Skin of body (tissue), 2 donors: ENCODE measurements around the gene AGBL3. TPM values are rescaled to one million over a fixed set of nuclear protein-coding genes. Genes with fewer than 3 reads are reported as not detected.
"Not testable (repeated sequence)": the region's sequence is repeated elsewhere in the genome, so short reads cannot be mapped to it uniquely, and the experiment has no call there.

ENCODE experiments used
- DNase-seq: peaks from one replicate; lab custom pipeline; 2025; lab: John Stamatoyannopoulos, UW
- total RNA-seq: library from RNA; depleted of rRNA; stranded (reverse); fragments of >200 nt; gene quantifications from one replicate; pipeline ENCODE4 v1.2.3, GENCODE V29; 2014

The AGBL3 gene
- total RNA-seq, 1 donor from 2014 or later = 2.0 TPM

GRCh38 chr7:134963036-134963435, 23.3 kb upstream of the AGBL3 start:
- DNase-seq = peak; percentile 66

DNA sequence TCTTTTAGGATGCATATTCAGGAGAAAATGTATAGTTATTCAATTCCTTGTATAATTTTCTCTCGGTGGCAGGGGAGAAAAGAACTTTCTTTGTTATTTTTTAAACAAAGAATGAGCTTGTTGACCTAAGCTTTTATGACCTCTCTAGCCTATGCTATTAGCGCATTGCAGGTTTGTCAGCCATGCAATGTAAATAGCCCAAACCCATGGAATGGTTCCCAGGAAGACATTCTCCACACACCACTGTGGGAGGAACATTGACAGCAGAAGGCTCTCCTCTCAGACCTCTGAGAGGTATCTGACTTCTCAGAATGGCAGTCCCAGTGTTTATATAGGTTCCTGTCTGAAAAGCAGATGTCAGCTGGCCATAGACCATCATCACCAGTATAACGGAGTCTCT, 19.6 kb upstream of the AGBL3 start:
- DNase-seq = no peak

DNA sequence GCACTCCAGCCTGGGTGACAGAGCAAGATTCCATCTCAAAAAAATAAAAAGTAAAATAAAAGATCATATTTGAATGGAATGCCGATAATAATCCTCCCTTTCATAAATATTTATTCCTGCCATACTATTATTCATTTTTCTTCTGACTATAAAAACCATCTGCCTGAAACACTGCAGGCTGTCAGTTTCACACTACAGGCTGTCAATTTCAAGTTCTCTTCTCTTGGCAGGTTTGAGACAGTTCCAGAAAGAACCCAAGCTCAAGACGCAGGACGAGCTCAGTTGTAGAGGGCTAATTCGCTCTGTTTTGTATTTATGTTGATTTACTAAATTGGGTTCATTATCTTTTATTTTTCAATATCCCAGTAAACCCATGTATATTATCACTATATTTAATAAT, 18.2 kb upstream of the AGBL3 start:
- DNase-seq = no peak

GRCh38 chr7:134981645-134982044, 4.7 kb upstream of the AGBL3 start:
- DNase-seq = not testable (repeated sequence)

DNA sequence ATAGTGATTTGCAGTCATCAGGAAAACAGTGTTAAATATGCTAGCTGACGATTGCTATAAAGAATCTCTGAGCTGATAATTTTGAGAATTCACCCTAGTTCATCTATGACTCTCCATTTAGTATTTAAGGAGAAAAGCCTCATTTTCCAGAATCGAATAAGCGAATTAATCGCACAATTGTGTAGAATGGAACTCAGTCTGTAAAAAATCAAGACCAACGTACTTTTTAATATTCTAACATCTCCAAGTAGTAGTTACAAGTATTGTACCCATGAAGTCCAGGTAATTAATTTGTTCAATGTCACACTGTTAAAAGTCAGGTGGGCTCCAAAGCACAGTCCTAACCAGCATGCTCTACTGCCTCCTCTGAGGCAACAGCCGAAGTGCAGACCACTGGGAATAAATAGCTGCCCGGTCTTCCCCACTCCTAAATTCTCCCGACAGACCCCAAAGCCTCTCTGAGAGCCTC, 380 bp upstream of the AGBL3 start:
- DNase-seq = peak; percentile 48

DNA sequence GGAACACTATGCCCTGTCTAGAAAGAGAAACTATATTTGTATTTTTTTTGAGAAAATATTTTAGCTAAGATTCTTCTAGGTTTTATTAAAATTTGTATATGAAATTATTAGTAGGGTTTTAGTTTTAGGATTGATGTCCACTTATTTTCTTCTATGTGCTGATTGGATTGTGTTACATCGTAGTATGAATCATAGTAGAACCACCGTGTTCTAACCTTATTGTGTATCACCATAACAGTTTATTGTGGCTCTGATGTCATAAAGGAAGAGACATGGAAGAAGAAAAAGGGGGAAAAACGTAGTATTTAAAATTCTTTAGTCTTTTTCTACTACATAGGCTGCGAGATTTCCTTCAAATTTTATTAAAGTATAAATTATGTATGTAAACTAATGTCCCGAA, 1.9 kb downstream of the AGBL3 start:
- DNase-seq = no peak

DNA sequence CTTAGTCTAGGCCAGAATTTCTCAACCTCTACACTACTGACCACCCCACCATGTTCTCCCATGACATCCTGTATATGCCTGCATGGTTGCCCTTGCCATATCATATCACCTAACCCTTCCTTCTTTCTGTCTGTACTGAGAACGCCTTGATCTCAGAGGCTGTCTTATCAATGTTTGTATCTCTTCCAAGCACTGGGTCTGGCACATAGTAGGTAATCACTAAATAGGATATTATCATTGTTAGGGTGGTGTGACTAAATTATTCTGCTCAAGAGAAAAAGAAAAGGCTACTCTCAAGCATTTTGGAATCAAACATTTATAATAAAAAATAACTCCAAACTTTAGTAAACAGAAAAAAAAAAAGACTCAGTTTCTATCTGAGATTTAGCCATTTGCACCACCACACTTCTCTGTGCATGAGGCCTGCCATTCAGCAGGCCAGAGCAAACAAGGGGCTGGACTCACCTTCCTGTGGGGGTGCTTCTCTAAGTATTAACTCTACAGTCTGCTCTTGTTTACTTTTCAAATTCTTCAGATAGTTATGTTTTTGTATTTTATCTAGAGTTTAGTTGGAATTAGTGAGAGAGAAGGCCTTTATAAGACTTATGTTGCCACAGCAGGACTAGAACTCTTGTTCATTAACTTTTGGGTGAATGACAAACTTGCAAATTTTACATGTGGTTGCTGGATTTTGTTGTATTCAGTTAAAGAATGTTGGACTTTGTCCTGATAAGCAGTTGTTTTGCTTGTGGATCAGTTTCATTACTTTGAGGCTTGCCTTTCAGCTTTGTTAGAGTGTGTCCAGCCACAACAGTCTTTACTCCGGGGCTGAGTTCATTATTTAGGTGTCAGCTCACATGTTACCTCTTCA, 5.4 kb downstream of the AGBL3 start:
- DNase-seq = no peak

GRCh38 chr7:134992626-134993179, 6.4 kb downstream of the AGBL3 start:
- no peak for DNase-seq

- DNase-seq = no peak
Observed at GRCh38 chr7:134993877-134994456, 7.7 kb downstream of the AGBL3 start.

DNA sequence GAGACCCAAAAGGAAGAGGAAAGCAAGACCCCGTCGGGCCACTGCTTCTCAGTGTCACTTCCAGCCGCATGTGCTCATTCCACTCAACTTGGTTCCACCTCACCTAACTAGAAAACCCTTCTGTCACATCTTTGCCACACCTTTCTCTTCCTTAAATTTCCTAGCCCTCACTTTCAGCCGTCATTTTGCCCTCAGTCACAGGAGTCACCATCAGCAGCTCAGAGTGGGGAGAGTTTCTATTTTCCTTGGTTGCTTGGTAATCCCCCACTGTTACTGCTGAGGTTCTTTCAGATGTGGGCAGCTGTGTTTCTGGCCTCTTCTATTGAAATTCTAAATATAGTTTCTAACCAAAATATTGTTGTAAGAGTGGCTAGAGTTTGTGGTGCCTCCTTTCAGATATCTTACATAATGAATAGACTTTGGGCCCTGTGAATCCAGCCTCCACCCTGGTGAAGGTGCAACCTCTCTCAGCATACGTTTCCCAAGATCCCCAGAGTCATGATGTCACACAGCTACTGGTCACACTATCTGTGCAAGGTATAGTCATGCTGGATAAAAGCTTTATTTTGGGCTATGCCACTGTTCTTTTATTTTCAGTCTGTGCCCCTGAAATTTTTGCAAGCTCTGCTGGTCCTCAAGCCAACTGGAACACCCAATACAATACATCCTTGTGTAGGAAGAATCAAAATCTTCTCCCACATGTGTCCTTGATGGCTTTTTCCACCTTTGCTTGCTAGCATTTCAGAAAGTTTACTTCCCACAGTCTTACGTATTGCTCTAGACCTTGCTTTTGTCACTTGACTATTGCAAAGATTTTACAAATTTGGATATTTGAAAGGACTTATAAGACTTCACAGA, 9.2 kb downstream of the AGBL3 start:
- DNase-seq = no peak

- DNase-seq = no peak
Observed at GRCh38 chr7:134996097-134996550, 9.8 kb downstream of the AGBL3 start.

DNA sequence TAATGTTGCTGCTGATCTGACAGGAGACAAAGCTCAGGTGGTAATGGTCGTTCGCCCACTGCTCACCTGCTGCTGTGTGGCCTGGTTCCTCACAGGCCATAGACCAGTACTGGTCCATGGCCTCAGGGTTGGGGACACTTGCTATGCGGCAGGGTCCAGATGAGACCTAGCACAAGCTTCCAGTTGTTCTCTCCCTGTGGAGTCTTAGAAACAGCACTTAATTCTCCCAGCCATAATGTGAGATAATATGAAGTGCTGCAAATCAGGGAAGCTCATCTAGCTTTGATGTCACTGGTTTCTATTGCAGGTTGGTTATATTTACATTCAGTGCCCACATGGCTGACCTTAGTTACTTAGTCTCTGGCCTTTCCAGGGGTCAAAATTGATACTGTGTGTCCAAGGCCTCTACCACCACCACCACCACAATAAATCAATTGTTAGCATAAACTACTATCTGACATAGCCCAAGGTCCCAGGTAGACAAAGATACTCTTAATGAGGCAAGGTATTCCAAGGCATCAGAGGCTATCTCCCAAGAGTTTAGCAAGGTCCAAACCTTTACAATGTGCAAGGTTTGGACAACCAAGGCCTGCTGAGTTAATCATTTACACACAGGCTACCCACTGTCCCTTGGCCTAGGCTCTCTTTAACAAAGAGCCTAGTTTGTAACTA, 11.0 kb downstream of the AGBL3 start:
- no peak for DNase-seq

GRCh38 chr7:134999136-134999535, 12.8 kb downstream of the AGBL3 start:
- DNase-seq = no peak

DNA sequence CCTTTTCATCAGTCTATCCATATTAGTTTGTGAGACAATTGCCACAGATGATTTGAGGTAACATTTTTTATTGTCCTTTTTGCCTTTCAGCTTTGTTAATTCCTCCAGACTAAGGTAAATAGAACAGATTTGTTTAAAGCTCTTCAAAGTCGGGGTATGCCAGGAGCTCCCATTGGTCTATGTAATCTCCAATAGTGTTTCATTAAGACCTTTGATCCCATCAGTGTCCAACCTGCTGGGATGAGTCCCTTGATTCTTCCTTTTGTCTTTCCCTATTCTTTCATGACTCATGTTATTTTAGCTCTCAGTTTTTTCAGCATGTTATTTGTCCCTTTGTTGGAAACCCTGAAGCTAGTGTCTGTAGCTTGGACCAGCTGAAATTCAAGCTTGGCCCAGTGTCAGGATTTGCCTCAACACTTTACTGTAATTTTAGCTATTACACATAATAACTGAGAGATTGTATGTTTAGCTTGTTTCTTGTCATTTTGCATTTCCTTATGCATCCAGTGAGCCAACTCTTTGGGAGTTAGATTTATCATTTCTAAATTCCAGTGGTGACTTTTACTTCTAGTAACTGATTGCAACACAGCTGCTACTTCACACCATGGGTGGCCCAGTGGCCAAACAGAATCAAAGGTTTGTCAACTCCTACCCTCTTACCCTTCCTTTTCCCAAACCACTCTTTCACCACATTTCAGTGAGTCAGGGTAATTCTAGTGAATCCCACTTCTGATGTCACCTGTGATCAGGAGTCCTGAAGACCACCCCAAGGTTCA, 15.3 kb downstream of the AGBL3 start:
- no peak for DNase-seq

DNA sequence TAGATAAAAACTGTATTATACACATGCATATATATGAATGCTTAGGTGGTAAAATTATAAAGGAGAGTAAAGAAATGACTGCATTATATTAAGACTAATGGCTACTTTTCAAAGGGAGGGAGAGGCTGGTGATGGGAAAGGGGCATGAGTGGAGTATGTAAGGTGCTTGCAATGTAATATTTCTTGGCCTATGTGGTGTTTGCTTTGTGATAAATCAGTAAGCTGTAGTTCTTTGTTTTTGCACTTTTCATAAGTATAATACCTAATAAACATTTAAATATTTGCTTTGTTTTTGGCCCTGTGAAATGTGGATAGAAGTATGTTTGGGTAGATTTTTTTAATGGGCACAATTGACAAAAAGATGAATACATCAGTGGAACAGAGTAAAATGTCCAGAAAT, 25.9 kb downstream of the AGBL3 start:
- DNase-seq = no peak

GRCh38 chr7:135023622-135024021, 37.3 kb downstream of the AGBL3 start:
- DNase-seq = no peak

- no peak for DNase-seq
Observed at GRCh38 chr7:135035252-135035651, 48.9 kb downstream of the AGBL3 start.

GRCh38 chr7:135067017-135067416, 80.7 kb downstream of the AGBL3 start:
- not testable (repeated sequence) for DNase-seq

GRCh38 chr7:135074096-135074495, 87.8 kb downstream of the AGBL3 start:
- no peak for DNase-seq

- DNase-seq = no peak
Observed at GRCh38 chr7:135074531-135074930, 88.2 kb downstream of the AGBL3 start.
